CD4-positive, alpha-beta T cell treated with Interleukin-6 at 100 ng/mL for 8 hours (primary cell): ENCODE results near the gene LOXL3.
"Not testable (repeated sequence)": the region's sequence is repeated elsewhere in the genome, so short reads cannot be mapped to it uniquely, and the experiment has no call there.

Source experiments
- DNase-seq: peaks from one replicate; pipeline ENCODE4 v3.0.0-alpha.2; 2020; ENCODE audit warnings: mixed read lengths, low spot score

The LOXL3 gene

DNA sequence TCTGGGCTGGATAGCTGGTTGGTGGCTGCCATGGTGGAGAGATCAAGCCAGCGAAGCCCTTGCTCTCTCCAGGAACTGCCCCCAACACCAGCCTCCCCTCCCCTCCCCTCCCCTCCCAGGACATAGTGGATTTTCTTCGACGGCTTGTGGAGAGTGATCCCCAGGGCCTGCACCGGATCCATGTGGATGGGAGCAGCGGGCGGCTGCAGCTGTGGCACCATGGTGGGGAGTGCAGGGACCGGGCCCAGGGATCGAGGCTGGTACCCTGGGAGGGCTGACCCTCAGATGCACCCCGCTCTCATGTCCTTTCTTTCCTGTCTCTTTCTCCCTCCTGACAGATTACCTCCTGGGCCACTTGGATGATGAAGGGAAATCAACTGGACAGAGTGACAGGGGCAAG, 63.8 kb downstream of the LOXL3 start:
- no peak for DNase-seq

- no peak for DNase-seq
These were observed 64.9 kb downstream of the LOXL3 start for GRCh38 chr2:74488643-74489481.

- DNase-seq = no peak
These were observed 67.6 kb downstream of the LOXL3 start for GRCh38 chr2:74486141-74486540.

DNA sequence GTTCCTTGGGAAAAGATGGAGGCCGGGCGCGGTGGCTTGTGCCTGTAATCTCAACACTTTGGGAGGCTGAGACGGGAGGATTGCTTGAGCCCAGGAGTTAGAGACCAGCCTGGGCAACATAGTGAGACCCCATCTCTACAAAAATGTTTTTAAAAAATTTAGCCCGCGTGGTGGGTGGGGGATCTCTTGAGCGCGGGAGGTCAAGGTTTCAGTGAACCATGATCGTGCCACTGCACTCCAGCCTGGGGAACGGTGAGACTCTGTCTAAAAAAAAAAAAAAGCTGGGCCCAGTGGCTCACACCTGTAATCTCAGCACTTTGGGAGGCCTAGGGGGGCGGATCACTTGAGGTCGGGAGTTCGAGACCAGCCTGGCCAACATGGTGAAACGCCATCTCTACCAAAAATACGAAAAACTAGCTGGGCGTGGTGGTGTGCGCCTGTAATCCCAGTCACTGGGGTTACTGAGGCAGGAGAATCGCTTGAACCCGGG, 70.0 kb downstream of the LOXL3 start:
- not testable (repeated sequence) for DNase-seq

DNA sequence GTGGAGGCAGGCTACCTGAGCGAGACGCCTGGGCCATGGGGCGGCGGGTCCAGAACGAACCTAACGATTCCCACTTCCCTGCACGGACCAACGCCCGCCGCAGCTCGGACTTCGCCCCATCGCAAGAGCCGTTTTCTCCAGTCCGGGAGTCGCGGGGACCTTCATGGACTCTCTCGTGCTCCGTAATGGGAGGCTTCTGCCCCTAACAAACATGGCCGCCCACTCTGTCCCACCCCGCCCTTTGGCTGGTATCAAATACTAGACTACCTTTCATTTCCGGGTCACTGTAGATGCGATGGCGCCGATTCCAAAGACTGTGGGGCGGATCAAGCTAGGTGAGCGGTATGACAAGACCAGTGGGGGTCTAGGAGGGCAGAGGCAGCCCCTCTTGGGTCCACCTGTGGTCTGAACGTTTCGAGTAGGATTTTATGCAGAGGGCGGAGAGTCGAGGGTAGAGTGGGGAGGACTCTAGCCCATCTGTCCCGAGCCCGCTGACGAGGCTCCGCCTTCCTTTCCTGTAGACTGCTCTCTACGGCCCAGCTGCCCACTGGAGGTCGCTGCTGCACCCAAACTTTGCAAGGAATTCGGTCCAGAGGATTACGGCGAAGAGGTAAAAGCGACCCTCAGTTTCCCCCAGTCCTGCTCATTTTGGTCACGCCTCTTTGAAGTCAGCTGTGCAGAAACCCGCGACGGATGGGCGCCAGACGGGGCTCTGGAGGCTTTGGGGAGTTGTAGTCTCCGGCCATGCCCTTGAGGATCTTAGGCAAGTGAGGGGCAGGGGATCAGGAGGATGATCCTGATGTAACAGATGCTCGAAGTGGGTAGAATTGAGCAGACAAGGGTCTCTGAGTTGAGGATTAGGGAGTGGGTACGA, 70.7 kb downstream of the LOXL3 start, which contains the start of the genes CCDC142 and TTC31:
CCDC142 (minus strand) TSS at position 198 of the 874 bp plus-strand sequence; CDS start at position 37, 161 bp downstream.
TTC31 (plus strand) TSS at position 281 of the 874 bp plus-strand sequence; CDS start at position 296, 15 bp downstream.
- DNase-seq = peak; percentile 93
